Measurements from ENCODE around the gene UGDH.
"Not testable (repeated sequence)": the region's sequence is repeated elsewhere in the genome, so short reads cannot be mapped to it uniquely, and the experiment has no call there.

The UGDH gene

DNA sequence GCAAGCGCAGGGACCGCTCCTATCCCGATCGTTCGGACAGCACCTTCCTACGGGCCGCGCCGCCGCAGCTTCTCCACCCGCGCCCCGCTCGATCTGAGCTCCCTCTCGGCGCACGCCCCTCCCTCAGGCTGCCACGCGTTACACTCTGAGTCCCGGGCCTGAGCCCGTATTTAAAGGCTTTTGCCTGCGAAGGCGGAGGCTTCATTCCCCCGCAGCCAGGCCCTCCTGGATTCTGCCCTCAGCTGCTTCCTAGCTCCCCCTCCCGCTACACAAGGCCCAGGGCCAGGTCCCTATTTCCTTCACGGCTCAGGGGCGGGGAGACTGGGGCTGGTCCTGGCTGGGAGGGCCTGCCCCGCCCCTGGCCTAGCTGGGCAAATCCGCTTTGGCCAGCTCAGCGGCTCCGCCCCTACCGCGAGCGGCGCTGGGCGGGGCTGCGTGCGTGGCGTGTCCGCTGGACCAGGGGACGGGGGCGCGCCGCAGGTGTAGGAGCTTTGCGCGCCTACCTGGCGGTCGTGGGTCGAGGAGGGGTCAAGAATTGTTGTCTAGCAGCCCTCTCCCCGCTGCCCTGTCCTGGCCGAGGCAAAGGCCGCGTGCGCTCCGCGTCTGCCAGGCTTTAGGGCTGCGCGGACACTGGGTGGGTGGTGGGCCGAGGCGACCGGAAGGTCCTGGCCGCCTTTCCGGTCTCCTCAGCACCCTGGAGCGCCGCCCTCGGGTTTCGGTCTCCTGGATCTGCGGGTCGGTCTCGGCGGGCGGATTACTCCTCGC is at the start of gene UGDH:
Gene UGDH (minus strand): TSS at position 144 of the 765 bp plus-strand sequence. CDS start 5,927 bp downstream, outside the sequence.
- DNase-seq (ENCODE audit: low read depth in 2 of 2): peak; percentile 98 to 99

GRCh38 chr4:39574946-39575345 is 47.7 kb upstream of the UGDH start:
- DNase-seq (ENCODE audit: low read depth in 2 of 2): no peak

DNA sequence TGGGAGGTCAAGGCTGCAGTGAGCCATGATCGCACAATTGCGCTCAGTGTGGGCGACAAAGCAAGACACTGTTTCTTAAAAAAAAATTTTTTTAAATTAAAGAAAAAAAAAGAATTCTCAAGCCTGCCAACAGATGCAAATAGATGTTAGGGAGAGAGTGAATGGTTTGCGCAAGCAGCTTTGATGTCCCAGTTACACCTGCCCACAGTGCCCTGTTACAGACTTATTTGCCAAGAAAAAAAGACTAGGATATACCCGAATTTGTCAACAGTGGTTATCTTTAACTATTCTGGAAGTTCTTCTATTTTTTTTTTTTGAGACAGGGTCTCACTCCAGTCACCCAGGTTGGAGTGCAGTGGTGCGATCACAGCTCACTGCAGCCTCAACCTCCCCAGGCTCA is 44.3 kb upstream of the UGDH start:
- DNase-seq (ENCODE audit: low read depth in 2 of 2): no peak

- DNase-seq (ENCODE audit: low read depth in 2 of 2): no peak
Measured at GRCh38 chr4:39571054-39571453, 43.8 kb upstream of the UGDH start.

GRCh38 chr4:39569209-39569608 is 42.0 kb upstream of the UGDH start:
- no peak for DNase-seq (ENCODE audit: low read depth in 2 of 2)

DNA sequence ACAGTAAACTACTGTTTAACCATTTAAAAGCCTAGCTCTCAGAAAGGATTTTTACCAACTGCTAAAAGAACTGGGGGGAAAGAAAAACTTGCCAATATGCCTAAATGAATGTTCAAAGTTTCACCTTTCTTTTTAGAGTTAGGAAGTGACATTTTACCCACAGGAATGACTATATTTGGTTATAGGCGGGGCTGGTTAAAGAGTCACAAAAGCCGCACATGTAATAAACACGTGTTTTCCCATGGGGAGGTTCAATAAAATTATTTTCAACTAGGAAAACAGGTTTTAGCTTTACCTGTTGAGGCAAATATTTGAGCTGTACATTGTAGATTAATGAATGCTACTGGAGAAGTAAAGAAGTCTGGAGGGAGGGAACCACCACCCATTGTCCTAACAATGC is 41.6 kb upstream of the UGDH start:
- no peak for DNase-seq (ENCODE audit: low read depth in 2 of 2)

DNA sequence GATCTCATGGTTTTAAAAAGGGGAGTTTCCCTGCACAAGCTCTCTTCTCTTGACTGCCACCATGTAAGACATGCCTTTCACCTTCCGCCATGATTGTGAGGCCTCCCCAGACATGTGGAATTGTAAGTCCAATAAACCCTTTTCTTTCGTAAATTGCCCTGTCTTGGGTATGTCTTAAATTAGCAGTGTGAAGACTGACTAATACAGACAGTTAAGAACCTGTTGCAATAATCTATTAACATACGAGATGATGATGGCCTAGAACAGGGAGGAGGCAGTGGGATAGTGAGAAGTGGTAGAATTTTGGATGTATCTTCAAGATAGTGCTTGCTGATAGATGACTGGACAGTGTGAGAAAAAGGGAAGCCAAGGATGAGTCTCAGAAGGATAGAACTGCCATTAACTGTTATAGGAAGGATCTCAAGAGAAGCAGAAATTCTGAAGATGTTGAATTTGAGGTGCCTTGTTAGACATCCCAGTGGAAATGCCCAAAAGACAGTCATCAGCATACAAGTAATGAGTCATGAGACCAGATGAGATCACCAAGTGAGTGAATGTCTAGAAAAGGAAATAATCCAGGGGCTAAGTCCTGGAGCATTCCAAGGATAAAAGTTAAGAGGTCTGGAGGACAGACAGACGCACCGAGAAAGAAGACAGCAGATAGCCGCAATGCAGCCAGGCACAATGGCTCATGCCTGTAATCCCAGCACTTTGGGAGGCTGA is 38.8 kb upstream of the UGDH start:
- peak; percentile 60 to 64 for DNase-seq (ENCODE audit: low read depth in 2 of 2)

DNA sequence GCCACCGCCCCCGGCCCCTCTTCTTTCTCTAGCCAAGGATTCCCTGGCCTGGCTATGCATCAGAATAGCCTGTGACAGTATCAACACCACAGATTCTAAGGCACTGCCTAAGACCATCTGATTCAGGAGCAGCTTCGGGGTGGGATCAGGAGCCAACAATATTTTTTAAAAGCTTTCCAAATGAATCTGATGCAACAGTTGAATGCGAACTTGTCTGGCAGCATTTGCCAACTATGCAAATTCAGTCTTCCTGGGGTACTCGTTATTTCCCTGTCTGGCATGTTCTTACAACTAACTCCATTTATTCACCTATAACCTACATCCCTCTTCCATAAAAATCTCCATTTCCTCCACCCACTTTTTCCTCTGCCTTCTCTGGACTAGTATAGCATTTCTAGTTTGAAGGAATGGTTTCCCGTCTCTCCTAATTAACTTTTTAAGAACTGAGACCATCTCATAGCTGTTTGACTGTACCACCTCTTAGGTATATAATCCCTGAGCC is 36.2 kb upstream of the UGDH start:
- no peak for DNase-seq (ENCODE audit: low read depth in 2 of 2)

DNA sequence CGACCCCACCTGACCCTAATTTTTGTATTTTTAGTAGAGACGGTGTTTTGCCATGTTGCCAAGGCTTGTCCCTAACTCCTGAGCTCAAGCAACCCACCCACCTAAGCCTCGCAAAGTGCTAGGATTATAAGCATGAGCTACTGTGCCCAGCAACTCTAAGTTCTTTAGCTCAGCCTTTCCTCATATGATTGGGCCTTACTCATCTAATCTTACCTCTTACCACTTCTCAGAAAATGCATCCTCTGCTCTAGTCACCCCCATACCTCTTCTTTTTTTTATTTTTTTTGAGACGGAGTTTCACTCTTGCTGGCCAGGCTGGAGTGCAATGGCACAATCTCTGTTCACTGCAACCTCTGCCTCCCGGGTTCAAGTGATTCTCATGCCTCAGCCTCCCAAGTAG is 35.6 kb upstream of the UGDH start:
- no peak for DNase-seq (ENCODE audit: low read depth in 2 of 2)

- DNase-seq (ENCODE audit: low read depth in 2 of 2): no peak
Measured at GRCh38 chr4:39559626-39560025, 32.4 kb upstream of the UGDH start.

- no peak for DNase-seq (ENCODE audit: low read depth in 2 of 2)
Measured at GRCh38 chr4:39555472-39555871, 28.2 kb upstream of the UGDH start.

DNA sequence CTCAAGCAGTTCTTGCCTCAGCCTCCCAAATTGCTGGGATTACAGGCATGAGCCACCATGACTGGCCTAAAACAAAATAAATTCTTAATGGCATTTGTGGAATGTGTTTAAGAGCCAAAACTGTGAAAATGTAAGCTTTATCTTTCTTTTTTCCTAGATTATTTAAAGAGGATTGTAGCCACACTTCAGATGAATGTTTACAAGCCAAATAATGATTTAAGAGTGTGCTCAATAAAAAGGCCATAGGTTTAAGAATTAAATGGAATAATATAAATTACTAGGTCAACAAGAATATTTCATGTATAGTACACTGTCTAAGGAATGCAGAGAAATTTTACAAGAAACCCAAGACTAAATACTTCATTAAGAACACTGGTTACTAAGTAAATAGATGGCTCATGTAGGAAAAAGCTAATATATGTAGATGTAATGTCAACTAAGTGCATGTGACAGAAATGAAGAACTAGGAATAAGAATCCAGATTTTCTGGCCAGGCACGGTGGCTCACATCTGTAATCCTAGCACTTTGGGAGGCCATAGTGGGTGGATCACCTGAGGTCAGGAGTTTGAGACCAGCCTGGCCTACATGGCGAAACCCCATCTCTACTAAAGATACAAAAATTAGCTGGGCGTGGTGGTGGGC is 21.3 kb upstream of the UGDH start:
- peak; percentile 19 to 36 for DNase-seq (ENCODE audit: low read depth in 2 of 2)

DNA sequence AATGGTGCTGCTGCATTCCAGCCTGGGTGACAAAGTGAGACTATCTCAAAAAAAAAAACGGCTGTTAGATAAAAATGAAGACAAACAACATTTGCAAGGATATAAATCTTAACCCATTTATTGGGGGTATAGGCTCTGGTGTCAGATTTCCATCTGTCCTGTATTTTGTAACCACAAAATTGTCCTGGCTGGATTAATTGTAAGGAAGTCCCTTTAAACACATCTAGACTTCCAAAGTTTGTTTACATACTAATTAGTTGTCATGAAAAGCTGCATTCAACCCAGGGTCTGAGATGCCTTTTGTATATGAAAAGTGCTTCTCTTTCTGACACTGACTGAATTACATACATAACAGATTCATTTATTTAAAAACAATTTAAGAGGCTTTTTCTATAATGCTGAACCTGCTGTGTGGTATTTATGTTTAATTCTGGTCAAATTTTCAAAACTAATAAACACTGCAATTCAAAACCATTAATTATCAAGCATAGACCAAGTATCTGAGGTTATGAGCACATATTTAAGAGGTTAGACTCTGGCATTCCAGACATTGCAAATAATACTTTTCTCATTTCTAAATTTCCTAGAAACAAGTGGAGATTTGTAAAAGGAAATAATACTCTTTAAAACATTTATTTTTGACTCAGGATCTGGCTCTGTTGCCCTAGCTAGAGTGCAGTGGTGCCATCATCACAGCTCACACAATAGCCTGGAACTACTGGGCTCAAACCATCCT is 17.5 kb upstream of the UGDH start:
- DNase-seq (ENCODE audit: low read depth in 2 of 2): peak in 1 of 2 experiments; percentile 25

DNA sequence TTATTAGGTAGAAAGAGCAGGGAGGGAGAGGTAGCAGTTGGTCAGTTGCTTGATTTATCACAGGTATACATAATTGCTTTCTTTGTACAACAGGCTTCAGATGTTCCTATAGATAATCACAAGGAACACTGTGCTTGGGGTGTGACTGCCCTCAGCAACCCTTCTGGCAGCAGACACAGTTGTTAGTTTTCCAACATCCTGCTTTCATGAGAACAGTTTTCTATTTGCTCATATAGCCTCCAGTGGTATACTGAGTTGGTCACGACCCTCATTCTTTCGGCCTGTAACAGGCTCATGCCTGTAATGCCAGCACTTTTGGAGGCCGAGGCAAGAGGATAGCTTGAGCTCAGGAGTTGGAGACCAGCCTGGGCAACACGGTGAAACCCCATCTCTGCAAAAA is 16.8 kb upstream of the UGDH start:
- not testable (repeated sequence) for DNase-seq (ENCODE audit: low read depth in 2 of 2)

DNA sequence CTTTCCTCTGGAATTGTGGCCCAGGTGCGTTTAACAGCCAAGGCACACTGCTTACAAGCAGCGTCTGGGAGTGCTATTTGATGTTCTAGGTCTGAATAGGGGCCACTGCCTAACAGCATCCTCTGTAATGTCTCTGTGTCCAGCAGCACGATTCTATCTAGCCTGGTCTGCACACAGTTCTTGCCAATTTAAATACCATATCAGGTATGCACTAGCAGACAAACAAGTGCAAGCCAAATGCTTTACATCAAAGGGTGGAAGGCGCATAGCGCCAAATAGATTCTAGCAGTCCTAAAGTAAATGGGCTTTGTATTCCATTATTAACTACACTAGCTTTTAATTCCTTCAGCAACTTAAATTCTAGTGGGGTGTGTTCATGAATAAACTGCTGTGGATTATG is 15.8 kb upstream of the UGDH start:
- DNase-seq (ENCODE audit: low read depth in 2 of 2): no peak

DNA sequence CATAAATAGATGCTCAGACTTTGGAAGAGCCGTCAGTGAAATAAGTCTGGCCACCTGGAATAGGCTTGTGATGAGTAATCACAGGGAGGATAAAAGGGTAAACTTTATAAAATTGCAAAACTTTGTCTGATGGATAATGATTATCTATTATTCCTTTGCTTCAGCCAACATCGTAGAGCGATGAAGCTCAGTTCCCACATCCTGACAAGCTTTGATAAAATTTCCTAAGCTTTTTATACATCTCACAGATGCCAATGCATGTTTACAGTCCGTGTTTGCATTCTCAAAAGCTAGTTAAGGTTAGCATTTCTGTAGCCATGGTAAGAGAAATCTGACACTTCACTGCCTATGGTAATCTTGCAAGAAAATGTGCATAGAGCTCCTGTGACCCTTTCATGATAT is 15.4 kb upstream of the UGDH start:
- no peak for DNase-seq (ENCODE audit: low read depth in 2 of 2)

- DNase-seq (ENCODE audit: low read depth in 2 of 2): no peak
Measured at GRCh38 chr4:39541987-39542610, 14.9 kb upstream of the UGDH start.

DNA sequence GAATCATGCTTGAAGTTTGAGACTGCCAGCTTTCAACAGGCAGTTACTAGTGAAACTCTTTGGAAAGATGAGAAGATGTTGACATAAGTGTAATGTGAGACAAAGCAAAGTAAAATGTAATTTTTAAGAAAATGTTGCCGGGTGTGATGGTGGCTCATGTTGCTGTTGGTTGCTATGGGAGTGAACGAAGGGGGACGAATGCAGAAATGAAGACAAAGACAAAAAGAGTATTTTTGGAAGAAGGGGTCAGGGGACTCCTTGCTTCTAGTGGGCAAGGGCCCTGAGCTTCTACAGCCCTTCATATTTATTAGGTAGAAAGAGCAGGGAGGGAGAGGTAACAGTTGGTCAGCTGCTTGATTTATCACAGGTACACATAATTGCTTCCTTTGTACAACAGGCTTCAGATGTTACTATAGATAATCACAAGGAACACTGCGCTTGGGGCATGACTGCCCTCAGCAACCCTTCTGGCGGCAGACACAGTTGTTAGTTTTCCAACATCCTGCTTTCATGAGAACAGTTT is 11.9 kb upstream of the UGDH start:
- no peak for DNase-seq (ENCODE audit: low read depth in 2 of 2)

DNA sequence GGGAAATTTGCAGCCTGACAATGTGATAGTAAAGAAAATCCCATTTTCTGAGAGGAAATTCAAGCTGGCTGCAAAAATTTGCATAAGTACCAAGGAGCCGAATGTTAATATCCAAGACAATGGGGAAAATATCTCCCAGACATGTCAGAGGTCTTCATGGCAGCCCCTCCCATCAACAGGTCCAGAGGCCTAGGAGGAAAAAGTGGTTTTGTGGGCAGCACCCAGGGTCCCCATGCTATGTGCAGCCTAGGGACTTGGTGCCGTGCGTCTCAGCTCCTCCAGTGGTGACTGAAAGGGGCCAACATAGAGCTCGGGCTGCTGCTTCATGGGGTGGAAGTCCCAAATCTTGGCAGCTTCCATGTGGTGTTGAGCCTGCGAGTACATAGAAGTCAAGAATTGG is 6.3 kb upstream of the UGDH start:
- DNase-seq (ENCODE audit: low read depth in 2 of 2): no peak

GRCh38 chr4:39532237-39532636 is 5.0 kb upstream of the UGDH start:
- DNase-seq (ENCODE audit: low read depth in 2 of 2): not testable (repeated sequence)

GRCh38 chr4:39530682-39531081 is 3.4 kb upstream of the UGDH start:
- no peak for DNase-seq (ENCODE audit: low read depth in 2 of 2)

Measured in fibroblast of skin of left quadriceps (primary cell).